HepG2 (cell line): ENCODE data around the gene GRAMD2A. TPM values are rescaled to one million over a fixed set of nuclear protein-coding genes. Genes with fewer than 3 reads are reported as not detected.

Experiments
- ATAC-seq: fragments of 200-7000 bp; cut with Tn5 transposase; 3 replicates; pipeline ENCODE4 v1.9.1; 2020; ENCODE audit warnings: mild to moderate bottlenecking, moderate library complexity
- BruUV-seq: library from RNA; stranded (reverse); fragments of 400-500 nt; replicated peaks from 2 replicates; lab custom pipeline; 2021; lab: Mats Ljungman, UMichigan
- CTCF ChIA-PET: fragments of 300-600 bp; formaldehyde crosslinking; extraction: SDS; loops from one replicate; lab custom pipeline; 2021; ENCODE audit warnings: low total read pairs, inconsistent platforms, low intra/inter-chr PET ratio; lab: Yijun Ruan, JAX
- POLR2A ChIA-PET: fragments of 350-600 bp; sonication (Branson Sonifier 250); formaldehyde crosslinking; loops from one replicate; lab custom pipeline; 2020; ENCODE audit warnings: antibody characterized with exemption, inconsistent platforms; lab: Yijun Ruan, JAX
- DNase-seq: peaks from one replicate; pipeline ENCODE4 v3.0.0-alpha.2; 2015; ENCODE audit warnings: low spot score
- FAIRE-seq: peaks from 3 replicates; lab custom pipeline; 2011; peaks lifted over from hg19 to GRCh38; lab: Jason Lieb, UNC
- H2AFZ ChIP-seq: one replicate; pipeline ENCODE4 v1.6.1; 2011; ENCODE audit warnings: low read length, inconsistent platforms
- H3K27ac ChIP-seq: fragments of 300-600 bp; 3 replicates; pipeline ENCODE4 v1.8.0; 2011; ENCODE audit warnings: mixed run types, mild to moderate bottlenecking, mixed read lengths, low read length, inconsistent platforms; ENCODE audit not compliant: insufficient read depth; ENCODE audit errors: extremely low read length
- H3K27me3 ChIP-seq, 2 experiments: fragments of 200-600 bp in 1 of 2; 2 replicates in 1 of 2; 3 replicates in 1 of 2; pipeline versions ENCODE4 v1.6.0 to v1.8.0; 2011; ENCODE audit warnings: low read length in 2 of 2, mild to moderate bottlenecking in 2 of 2, moderate library complexity in 2 of 2, inconsistent platforms in 1 of 2; ENCODE audit not compliant: insufficient read depth in 2 of 2, control insufficient read depth in 1 of 2
- H3K36me3 ChIP-seq, 2 experiments: fragments of 200-600 bp in 1 of 2; replicated peaks in 1 of 2; 2 replicates in 1 of 2; 3 replicates in 1 of 2; pipeline versions ENCODE4 v1.5.1 to v1.8.0; 2011; ENCODE audit warnings: low read length in 2 of 2, inconsistent platforms in 1 of 2; ENCODE audit not compliant: insufficient read depth in 2 of 2, control insufficient read depth in 1 of 2
- H3K4me1 ChIP-seq: 2 replicates; pipeline ENCODE4 v1.5.1; 2012; ENCODE audit warnings: low read length, inconsistent platforms; ENCODE audit not compliant: insufficient read depth
- H3K4me2 ChIP-seq: 2 replicates; pipeline ENCODE4 v1.6.0; 2011; ENCODE audit warnings: low read depth, low read length, inconsistent platforms
- H3K4me3 ChIP-seq, 3 experiments: fragments of 200-600 bp in 1 of 3; sonication (generic), shearing (Covaris generic) in 1 of 3; replicated peaks in 1 of 3; 2 replicates each; pipeline ENCODE4 v1.5.1; 2011 to 2016; ENCODE audit warnings: low read length in 3 of 3, inconsistent platforms in 2 of 3, low read depth in 2 of 3, mild to moderate bottlenecking in 2 of 3, control low read depth in 1 of 3, mixed read lengths in 1 of 3; ENCODE audit not compliant: insufficient read depth in 1 of 3
- H3K79me2 ChIP-seq: one replicate; pipeline ENCODE4 v1.6.1; 2011; ENCODE audit warnings: low read length, inconsistent platforms; ENCODE audit not compliant: insufficient read depth
- H3K9ac ChIP-seq: 2 replicates; pipeline ENCODE4 v1.6.0; 2011; ENCODE audit warnings: mild to moderate bottlenecking, low read depth, low read length, inconsistent platforms; ENCODE audit not compliant: insufficient read depth
- H3K9me3 ChIP-seq: 2 replicates; pipeline ENCODE4 v1.5.1; 2012; ENCODE audit warnings: mild to moderate bottlenecking, low read length
- H4K20me1 ChIP-seq: 2 replicates; pipeline ENCODE4 v1.6.0; 2011; ENCODE audit warnings: inconsistent platforms, mild to moderate bottlenecking, low read length, moderate library complexity; ENCODE audit not compliant: insufficient read depth
- ARID5B ChIP-seq: IDR thresholded peaks from 2 replicates; pipeline ENCODE4 v1.4.0; 2020; ENCODE audit warnings: mild to moderate bottlenecking, missing genetic modification reagents
- CEBPG ChIP-seq: IDR thresholded peaks from 2 replicates; pipeline ENCODE4 v1.6.1; 2016
- CREB1 ChIP-seq, 2 experiments: fragments of 450-650 bp in 1 of 2; IDR thresholded peaks; 2 replicates each; pipeline ENCODE4 v1.6.1; 2016 to 2017; ENCODE audit warnings: control low read depth in 1 of 2, mild to moderate bottlenecking in 1 of 2, missing compliant biosample characterization in 1 of 2, missing genetic modification characterization in 1 of 2
- HBP1 ChIP-seq: IDR thresholded peaks from 2 replicates; pipeline ENCODE4 v1.6.1; 2016; ENCODE audit warnings: low read depth, control low read depth
- HDAC1 ChIP-seq: sonication (generic); formaldehyde crosslinking; IDR thresholded peaks from 2 replicates; pipeline ENCODE4 v1.5.1; 2020; ENCODE audit warnings: mild to moderate bottlenecking, missing genetic modification reagents
- KDM5A ChIP-seq: fragments of 200-600 bp; sonication (generic); IDR thresholded peaks from 2 replicates; pipeline ENCODE4 v1.7.0; 2018; ENCODE audit warnings: antibody characterized with exemption, mild to moderate bottlenecking, low read length, borderline replicate concordance
- MATR3 ChIP-seq: sonication (generic); formaldehyde crosslinking; IDR thresholded peaks from 2 replicates; pipeline ENCODE4 v1.4.0; 2020; ENCODE audit warnings: missing genetic modification reagents
- MIER3 ChIP-seq: IDR thresholded peaks from 2 replicates; pipeline ENCODE4 v1.6.1; 2016; ENCODE audit warnings: missing compliant biosample characterization, borderline replicate concordance
- MXI1 ChIP-seq: IDR thresholded peaks from 3 replicates; pipeline ENCODE4 v1.6.1; 2012; ENCODE audit warnings: low read depth, low read length, inconsistent platforms, borderline replicate concordance
- NONO ChIP-seq, 2 experiments: fragments of 450-650 bp in 1 of 2; sonication (generic) in 1 of 2; formaldehyde crosslinking in 1 of 2; IDR thresholded peaks in 1 of 2; conservative IDR thresholded peaks in 1 of 2; 2 replicates each; pipeline versions ENCODE4 v1.6.1 to v1.8.0; 2017 to 2022; ENCODE audit warnings: mild to moderate bottlenecking in 1 of 2, missing genetic modification reagents in 1 of 2, moderate library complexity in 1 of 2
- PHF21A ChIP-seq: sonication (generic); formaldehyde crosslinking; IDR thresholded peaks from 2 replicates; pipeline ENCODE4 v1.5.0; 2020; ENCODE audit warnings: mild to moderate bottlenecking, missing genetic modification reagents
- POLR2AphosphoS5 ChIP-seq: IDR thresholded peaks from 2 replicates; pipeline ENCODE4 v1.6.1; 2012; ENCODE audit warnings: low read depth, low read length
- SALL1 ChIP-seq: sonication (generic); formaldehyde crosslinking; IDR thresholded peaks from 2 replicates; pipeline ENCODE4 v1.8.0; 2022; ENCODE audit warnings: mild to moderate bottlenecking, missing genetic modification reagents
- SAP130 ChIP-seq: IDR thresholded peaks from 2 replicates; pipeline ENCODE4 v1.6.1; 2016; ENCODE audit warnings: low read depth
- STAG1 ChIP-seq: sonication (generic); formaldehyde crosslinking; IDR thresholded peaks from 2 replicates; pipeline ENCODE4 v1.4.0; 2020; ENCODE audit warnings: missing genetic modification reagents
- TARDBP ChIP-seq: sonication (generic); formaldehyde crosslinking; IDR thresholded peaks from 2 replicates; pipeline ENCODE4 v1.8.0; 2022; ENCODE audit warnings: mild to moderate bottlenecking, missing genetic modification reagents
- THAP11 ChIP-seq: IDR thresholded peaks from 2 replicates; pipeline ENCODE4 v1.6.1; 2016; ENCODE audit warnings: missing biosample characterization, missing genetic modification reagents
- ZNF264 ChIP-seq: sonication (generic); formaldehyde crosslinking; IDR thresholded peaks from 2 replicates; pipeline ENCODE4 v1.4.0; 2020; ENCODE audit warnings: missing genetic modification reagents
- ZNF441 ChIP-seq: sonication (generic); formaldehyde crosslinking; IDR thresholded peaks from 2 replicates; pipeline ENCODE4 v1.7.0; 2021; ENCODE audit warnings: missing genetic modification reagents, borderline replicate concordance
- WGBS: methylation state at CpG from one replicate; pipeline ENCODE4 v1.1.6; 2017; ENCODE audit warnings: low lambda C conversion rate; 5-methylcytosine and 5-hydroxymethylcytosine counted together
- in situ Hi-C: cut with HindIII; loops from 2 replicates; pipeline ENCODE4 v1.10.0; 2017; ENCODE audit warnings: low pct_unique_long_range_greater_than_20kb; ENCODE audit not compliant: extremely low pct_ligation_motif_present
- intact Hi-C: fragments of 100-400 bp; cut with micrococcal nuclease; formaldehyde crosslinking; loops from one replicate; pipeline ENCODE4 v1.10.0; 2022; ENCODE audit not compliant: unreplicated experiment
- polyA plus RNA-seq, 8 experiments: library from polyadenylated mRNA; depleted of rRNA in 3 of 8; stranded (reverse) in 7 of 8; unstranded in 1 of 8; fragments of >200 nt; fragmentation: Illumina TruSeq in 4 of 8; extraction: Trizol in 4 of 8; gene quantifications; 2 replicates each; pipeline versions ENCODE4 v1.2.1 to v1.2.3, GENCODE V29; 2011 to 2016; ENCODE audit warnings: low read depth in 4 of 8, missing spikeins in 1 of 8, mixed read lengths in 1 of 8; ENCODE audit not compliant: insufficient read depth in 1 of 8
- total RNA-seq, 5 experiments: library from RNA; depleted of rRNA; stranded (reverse); fragments of >200 nt; fragmentation: Illumina TruSeq; extraction: Trizol; gene quantifications; 2 replicates each; pipeline ENCODE4 v1.2.3, GENCODE V29; 2016; ENCODE audit warnings: low read depth in 1 of 5

Gene GRAMD2A
- total and polyA plus RNA-seq, 2 of the 13 experiments (the other 11 are each of a cell fraction or from before 2014, with no cell fraction given): 0.04 TPM; not detected in 1

- Histone ChIP-seq H3K4me3 (peak within 1 kb of the TSS; percentile 93 to 98 (median 96)), H2AFZ (peak within 1 kb of the TSS; percentile 95)
- POLR2A ChIA-PET: interaction anchor here (0.6 to 1.5 kb wide), 8 partner anchors 12 to 340 kb away, joined by 3 to 5 read pairs (median 3); no protein-coding TSS in a partner anchor
- peak; percentile 75; the same call in 1 of the 2 replicates for TF ChIP-seq HBP1 (CRISPR knock-in tag)
- no peak for TF ChIP-seq ZNF264 (CRISPR knock-in tag)
- peak; percentile 0; the same call in 1 of the 2 replicates for TF ChIP-seq TARDBP
- TF ChIP-seq SAP130 (CRISPR knock-in tag): peak; percentile 82
- TF ChIP-seq CEBPG: peak; percentile 86
- peak; percentile 78 for TF ChIP-seq THAP11
- no peak for TF ChIP-seq NONO (IDR thresholded peaks at IDR 0.05)
- TF ChIP-seq NONO (CRISPR knock-in tag; conservative IDR thresholded peaks at IDR 0.05): peak; percentile 60; the same call in 1 of the 2 replicates
- TF ChIP-seq MIER3: peak; percentile 33; the same call in 1 of the 2 replicates
- peak; percentile 91 for TF ChIP-seq POLR2AphosphoS5
- TF ChIP-seq HDAC1 (CRISPR knock-in tag): no peak
- TF ChIP-seq STAG1 (CRISPR knock-in tag): no peak
- TF ChIP-seq SALL1: peak; percentile 67
- 0 out of 2 replicates have a peak, but pooled peaks have one; percentile 28 for TF ChIP-seq CREB1 (IDR thresholded peaks at IDR 0.05)
- TF ChIP-seq CREB1 (CRISPR knock-in tag; IDR thresholded peaks at IDR 0.05): peak; percentile 77
- TF ChIP-seq PHF21A (CRISPR knock-in tag): peak; percentile 66
- no peak for TF ChIP-seq ARID5B (CRISPR knock-in tag)
- TF ChIP-seq MXI1: peak; percentile 12; the same call in 1 of the 3 replicates
- 0 out of 2 replicates have a peak, but pooled peaks have one; percentile 27 for TF ChIP-seq ZNF441 (CRISPR knock-in tag)
- TF ChIP-seq MATR3 (CRISPR knock-in tag): no peak
- TF ChIP-seq KDM5A: peak; percentile 86; the same call in 1 of the 2 replicates
Observed at GRCh38 chr15:72118017-72118978, 79.3 kb downstream of the GRAMD2A start, which contains the start of the genes MYO9A and SENP8. TSS of gene MYO9A (minus strand) at chr15:72118150. CDS start at chr15:72046563, 71,587 bp downstream. TSS of gene SENP8 (plus strand) at chr15:72118403. CDS start at chr15:72139624, 21,221 bp downstream.

More at GRCh38 chr15:72118017-72118978, 79.3 kb downstream of the GRAMD2A start, which contains the start of the genes MYO9A and SENP8:
- intact Hi-C loops (no loop called here), in situ Hi-C loops (no loop called here)
- no peaks in the 10 kb centered on the region for H4K20me1 ChIP-seq
- H3K9ac ChIP-seq: peak within 1 kb of the TSS; percentile 91
- peak; percentile 63 for ATAC-seq
- H3K36me3 ChIP-seq: no peaks in the 10 kb centered on the region
- CTCF ChIA-PET: no interaction called here
- peak; percentile 97 for DNase-seq
- BruUV-seq: TSS peak; percentile 87
- H3K4me1 ChIP-seq: peaks cover 26% of the 10 kb centered on the region
- H3K27ac ChIP-seq: peak within 1 kb of the TSS; percentile 95
- H3K27me3 ChIP-seq: no peaks in the 10 kb centered on the region
- peak; percentile 85 for FAIRE-seq
- WGBS: 3% methylated on average over 29 of the region's 69 CpGs
- H3K4me2 ChIP-seq: peak within 1 kb of the TSS; percentile 96
- peaks cover 13% of the 10 kb centered on the region for H3K79me2 ChIP-seq
- no peaks in the 10 kb centered on the region for H3K9me3 ChIP-seq
